ENCODE results near the gene RABGEF1.
A peak's percentile ranks its signal among the peaks of the same experiment; 100 is the strongest.
"Not testable (repeated sequence)": the region's sequence is repeated elsewhere in the genome, so short reads cannot be mapped to it uniquely, and the experiment has no call there.

Gene RABGEF1

GRCh38 chr7:66767486-66767885, 27.0 kb downstream of the RABGEF1 start:
- peak in 1 of 2 donors; percentile 28 for DNase-seq

- DNase-seq, result no peak
These were observed 28.6 kb downstream of the RABGEF1 start for GRCh38 chr7:66768865-66769832.

GRCh38 chr7:66769833-66770512, 29.4 kb downstream of the RABGEF1 start:
- DNase-seq, result no peak

GRCh38 chr7:66771795-66772194, 31.3 kb downstream of the RABGEF1 start:
- no peak for DNase-seq

GRCh38 chr7:66773744-66774143, 33.2 kb downstream of the RABGEF1 start:
- not testable (repeated sequence) for DNase-seq

- not testable (repeated sequence) for DNase-seq
These were observed 35.9 kb downstream of the RABGEF1 start for GRCh38 chr7:66776383-66776782.

GRCh38 chr7:66776800-66777442, 36.4 kb downstream of the RABGEF1 start:
- no peak for DNase-seq

GRCh38 chr7:66778201-66778600, 37.7 kb downstream of the RABGEF1 start:
- DNase-seq, result no peak

GRCh38 chr7:66779669-66780409, 39.3 kb downstream of the RABGEF1 start:
- DNase-seq, result no peak

- no peak for DNase-seq
These were observed 41.0 kb downstream of the RABGEF1 start for GRCh38 chr7:66781408-66782090.

GRCh38 chr7:66782875-66783274, 42.3 kb downstream of the RABGEF1 start:
- not testable (repeated sequence) for DNase-seq

- not testable (repeated sequence) for DNase-seq
These were observed 43.5 kb downstream of the RABGEF1 start for GRCh38 chr7:66783887-66784595.

- no peak for DNase-seq
These were observed 49.7 kb downstream of the RABGEF1 start for GRCh38 chr7:66790196-66790595.

- DNase-seq, result no peak
These were observed 50.2 kb downstream of the RABGEF1 start for GRCh38 chr7:66790725-66791124.

- no peak for DNase-seq
These were observed 60.1 kb downstream of the RABGEF1 start for GRCh38 chr7:66800591-66800990.

GRCh38 chr7:66804001-66804400, 63.5 kb downstream of the RABGEF1 start:
- no peak for DNase-seq

- no peak for DNase-seq
These were observed 67.2 kb downstream of the RABGEF1 start for GRCh38 chr7:66807736-66808135.

- no peak for DNase-seq
These were observed 70.2 kb downstream of the RABGEF1 start for GRCh38 chr7:66810716-66811115.

- not testable (repeated sequence) for DNase-seq
These were observed 74.8 kb downstream of the RABGEF1 start for GRCh38 chr7:66815186-66815875.

- DNase-seq, result no peak
These were observed 75.4 kb downstream of the RABGEF1 start for GRCh38 chr7:66815951-66816350.

GRCh38 chr7:66816658-66817057, 76.1 kb downstream of the RABGEF1 start:
- not testable (repeated sequence) for DNase-seq

All from bone marrow (tissue), 2 donors.